ENCODE results near the gene ARHGEF37.
A peak's percentile ranks its signal among the peaks of the same experiment; 100 is the strongest.
"Not testable (repeated sequence)": the region's sequence is repeated elsewhere in the genome, so short reads cannot be mapped to it uniquely, and the experiment has no call there.

Gene ARHGEF37

GRCh38 chr5:149567226-149567625 is 14.1 kb upstream of the ARHGEF37 start:
- no peak for DNase-seq

- no peak for DNase-seq
These were observed 9.1 kb upstream of the ARHGEF37 start for GRCh38 chr5:149572170-149572569.

GRCh38 chr5:149572576-149573231 is 8.6 kb upstream of the ARHGEF37 start:
- no peak for DNase-seq

GRCh38 chr5:149575131-149575530 is 6.2 kb upstream of the ARHGEF37 start:
- no peak for DNase-seq

GRCh38 chr5:149576021-149576420 is 5.3 kb upstream of the ARHGEF37 start:
- DNase-seq = no peak

GRCh38 chr5:149578896-149579295 is 2.4 kb upstream of the ARHGEF37 start:
- DNase-seq = no peak

- no peak for DNase-seq
These were observed 498 bp upstream of the ARHGEF37 start for GRCh38 chr5:149580808-149581191.

GRCh38 chr5:149581931-149582768 is 852 bp downstream of the ARHGEF37 start:
- DNase-seq = no peak

GRCh38 chr5:149583394-149583793 is 2.1 kb downstream of the ARHGEF37 start:
- peak; percentile 65 for DNase-seq

GRCh38 chr5:149584121-149584520 is 2.8 kb downstream of the ARHGEF37 start:
- no peak for DNase-seq

- no peak for DNase-seq
These were observed 4.6 kb downstream of the ARHGEF37 start for GRCh38 chr5:149585910-149586309.

- no peak for DNase-seq
These were observed 5.5 kb downstream of the ARHGEF37 start for GRCh38 chr5:149586708-149587318.

- no peak for DNase-seq
These were observed 7.6 kb downstream of the ARHGEF37 start for GRCh38 chr5:149588936-149589335.

GRCh38 chr5:149593370-149593769 is 12.1 kb downstream of the ARHGEF37 start:
- no peak for DNase-seq

GRCh38 chr5:149594206-149594895 is 13.1 kb downstream of the ARHGEF37 start:
- DNase-seq = no peak

- DNase-seq = not testable (repeated sequence)
These were observed 13.8 kb downstream of the ARHGEF37 start for GRCh38 chr5:149595105-149595504.

- no peak for DNase-seq
These were observed 15.4 kb downstream of the ARHGEF37 start for GRCh38 chr5:149596712-149597111.

GRCh38 chr5:149597618-149598017 is 16.3 kb downstream of the ARHGEF37 start:
- no peak for DNase-seq

GRCh38 chr5:149598234-149598633 is 16.9 kb downstream of the ARHGEF37 start:
- not testable (repeated sequence) for DNase-seq

GRCh38 chr5:149598966-149599365 is 17.7 kb downstream of the ARHGEF37 start:
- DNase-seq = no peak

GRCh38 chr5:149599375-149599774 is 18.1 kb downstream of the ARHGEF37 start:
- no peak for DNase-seq

- DNase-seq = no peak
These were observed 19.6 kb downstream of the ARHGEF37 start for GRCh38 chr5:149600932-149601331.

GRCh38 chr5:149603210-149603609 is 21.9 kb downstream of the ARHGEF37 start:
- DNase-seq = no peak
